GM23338 (cell line): Measurements from ENCODE around the gene FAM83C. TPM values are rescaled to one million over a fixed set of nuclear protein-coding genes. Genes with fewer than 3 reads are reported as not detected.

Source experiments
- ATAC-seq: fragments of 200-7000 bp; cut with Tn5 transposase; 3 replicates; pipeline ENCODE4 v1.9.1; 2020
- DNase-seq: peaks from one replicate; pipeline ENCODE4 v3.0.0-alpha.2; 2015; ENCODE audit warnings: low spot score
- H2AFZ ChIP-seq: fragments of 200-600 bp; sonication (generic); 2 replicates; pipeline ENCODE4 v1.8.0; 2016; ENCODE audit warnings: antibody characterized with exemption, mild to moderate bottlenecking, moderate library complexity
- H3F3A ChIP-seq: fragments of 200-600 bp; sonication (generic); replicated peaks from 2 replicates; pipeline ENCODE4 v1.8.0; 2017; ENCODE audit warnings: antibody characterized with exemption, mixed run types, low read depth
- H3K27ac ChIP-seq: fragments of 200-600 bp; sonication (generic); 2 replicates; pipeline ENCODE4 v1.6.1; 2016; ENCODE audit warnings: low read depth
- H3K27me3 ChIP-seq: fragments of 200-600 bp; sonication (generic); 2 replicates; pipeline ENCODE4 v1.8.0; 2016; ENCODE audit warnings: mild to moderate bottlenecking, mixed run types, moderate library complexity; ENCODE audit not compliant: insufficient read depth
- H3K36me3 ChIP-seq: fragments of 200-600 bp; sonication (generic); 2 replicates; pipeline ENCODE4 v1.8.0; 2016; ENCODE audit warnings: mild to moderate bottlenecking; ENCODE audit not compliant: insufficient read depth
- H3K4me1 ChIP-seq: fragments of 200-600 bp; sonication (generic); 2 replicates; pipeline ENCODE4 v1.8.0; 2016; ENCODE audit warnings: mild to moderate bottlenecking, moderate library complexity; ENCODE audit not compliant: insufficient read depth
- H3K4me2 ChIP-seq: fragments of 200-600 bp; sonication (generic); 2 replicates; pipeline ENCODE4 v1.7.1; 2017; ENCODE audit warnings: mixed run types
- H3K4me3 ChIP-seq: fragments of 200-600 bp; sonication (generic); 2 replicates; pipeline ENCODE4 v1.6.1; 2016; ENCODE audit warnings: mixed run types
- H3K79me2 ChIP-seq: fragments of 200-600 bp; sonication (generic); replicated peaks from 2 replicates; pipeline ENCODE4 v1.8.0; 2017; ENCODE audit warnings: mild to moderate bottlenecking; ENCODE audit not compliant: insufficient read depth
- H3K9me2 ChIP-seq: fragments of 200-600 bp; sonication (generic); 2 replicates; pipeline ENCODE4 v1.8.0; 2017; ENCODE audit not compliant: insufficient read depth
- H4K20me1 ChIP-seq: fragments of 200-600 bp; sonication (generic); replicated peaks from 2 replicates; pipeline ENCODE4 v1.8.0; 2017; ENCODE audit warnings: mild to moderate bottlenecking; ENCODE audit not compliant: insufficient read depth
- H3K27ac Mint-ChIP-seq: 2 replicates; pipeline ENCODE4 v1.8.0; 2020; ENCODE audit warnings: inconsistent platforms, mild to moderate bottlenecking, moderate library complexity, mixed read lengths
- H3K27me3 Mint-ChIP-seq: 3 replicates; pipeline ENCODE4 v1.8.0; 2022; ENCODE audit warnings: low read depth, mild to moderate bottlenecking, moderate library complexity, mixed read lengths, inconsistent platforms; ENCODE audit not compliant: insufficient read depth, poor library complexity
- H3K36me3 Mint-ChIP-seq: 3 replicates; pipeline ENCODE4 v1.8.0; 2021; ENCODE audit warnings: low read depth, mild to moderate bottlenecking, inconsistent platforms, moderate library complexity, mixed read lengths
- H3K4me1 Mint-ChIP-seq: 3 replicates; pipeline ENCODE4 v1.8.0; 2020; ENCODE audit warnings: mild to moderate bottlenecking, inconsistent platforms, mixed read lengths
- H3K4me3 Mint-ChIP-seq: 3 replicates; pipeline ENCODE4 v1.8.0; 2021; ENCODE audit warnings: moderate library complexity, mild to moderate bottlenecking, inconsistent platforms, mixed read lengths
- H3K9me3 Mint-ChIP-seq: 3 replicates; pipeline ENCODE4 v1.8.0; 2020; ENCODE audit warnings: moderate library complexity, mild to moderate bottlenecking, inconsistent platforms, mixed read lengths
- CREB1 ChIP-seq: fragments of 250-450 bp; sonication (Bioruptor Pico); IDR thresholded peaks from 2 replicates; pipeline ENCODE4 v1.5.0; 2020; ENCODE audit warnings: low read depth, mild to moderate bottlenecking, moderate library complexity
- ETS1 ChIP-seq: IDR thresholded peaks from 2 replicates; pipeline ENCODE4 v1.6.1; 2016; ENCODE audit warnings: antibody characterized with exemption
- EZH2 ChIP-seq: fragments of 200-600 bp; sonication (generic); IDR thresholded peaks from one replicate; pipeline ENCODE4 v1.8.0; 2017; ENCODE audit warnings: antibody characterized with exemption, mild to moderate bottlenecking, low read depth; ENCODE audit not compliant: unreplicated experiment
- EZH2phosphoT487 ChIP-seq: fragments of 200-600 bp; sonication (generic); IDR thresholded peaks from one replicate; pipeline ENCODE4 v1.8.1; 2018; ENCODE audit warnings: antibody characterized with exemption; ENCODE audit not compliant: unreplicated experiment
- JUNB ChIP-seq: IDR thresholded peaks from one replicate; pipeline ENCODE4 v1.6.1; 2016; ENCODE audit warnings: antibody characterized with exemption; ENCODE audit not compliant: unreplicated experiment
- NANOG ChIP-seq: IDR thresholded peaks from 2 replicates; pipeline ENCODE4 v1.6.1; 2016; ENCODE audit warnings: antibody characterized with exemption, borderline replicate concordance
- POLR2AphosphoS5 ChIP-seq: IDR thresholded peaks from 2 replicates; pipeline ENCODE4 v1.6.1; 2016; ENCODE audit warnings: antibody characterized with exemption, low read depth
- REST ChIP-seq: IDR thresholded peaks from one replicate; pipeline ENCODE4 v1.6.1; 2018; ENCODE audit warnings: antibody characterized with exemption; ENCODE audit not compliant: unreplicated experiment
- STAT1 ChIP-seq: IDR thresholded peaks from one replicate; pipeline ENCODE4 v1.6.1; 2016; ENCODE audit warnings: antibody characterized with exemption; ENCODE audit not compliant: unreplicated experiment
- ZNF114 ChIP-seq: fragments of 250-450 bp; sonication (Bioruptor Pico); IDR thresholded peaks from 2 replicates; pipeline ENCODE4 v1.5.0; 2020; ENCODE audit warnings: mild to moderate bottlenecking, moderate library complexity
- ZNF331 ChIP-seq: fragments of 250-450 bp; sonication (Bioruptor Pico); IDR thresholded peaks from 2 replicates; pipeline ENCODE4 v1.5.0; 2020; ENCODE audit warnings: low read depth, mild to moderate bottlenecking, moderate library complexity
- ZNF462 ChIP-seq: fragments of 250-450 bp; sonication (Bioruptor Pico); IDR thresholded peaks from 2 replicates; pipeline ENCODE4 v1.5.0; 2020; ENCODE audit warnings: mild to moderate bottlenecking, moderate library complexity
- polyA plus RNA-seq: library from polyadenylated mRNA; unstranded; fragments of >200 nt; fragmentation: Nextera tagmentation; extraction: Ambion mirVana; gene quantifications from 2 replicates; pipeline ENCODE4 v1.2.1, GENCODE V29; 2016
- total RNA-seq: library from RNA; depleted of rRNA; stranded (reverse); fragments of >200 nt; shearing (Covaris generic); gene quantifications from 2 replicates; pipeline ENCODE4 v1.2.3, GENCODE V29; 2014
- TF ChIP-seq, protein P1 (sequence below), 2 experiments: fragments of 200-600 bp in 1 of 2; sonication (generic) in 1 of 2; conservative IDR thresholded peaks; 2 replicates each; pipeline versions ENCODE4 v1.5.1 to v1.6.1; 2016 to 2017; ENCODE audit warnings: antibody characterized with exemption in 2 of 2, low read depth in 2 of 2, mild to moderate bottlenecking in 2 of 2, moderate library complexity in 1 of 2

The FAM83C gene
- total and polyA plus RNA-seq, 2 experiments from 2014 or later, result 0.10 TPM; not detected in 1

- H3K27ac Mint-ChIP-seq, result no peak overlapping the region
- Histone ChIP-seq H3K4me1 (no peaks in the 10 kb centered on the region), H3K36me3 (no peaks in the 10 kb centered on the region), H3K9me2 (no peaks in the 10 kb centered on the region), H3K4me2 (no peak overlapping the region), H3K27me3 (no peaks in the 10 kb centered on the region), H4K20me1 (no peaks in the 10 kb centered on the region), H3K27ac (no peak overlapping the region), H3K79me2 (no peaks in the 10 kb centered on the region), H3K4me3 (no peak overlapping the region), H2AFZ (no peak overlapping the region; the same call in 1 of the 2 replicates), H3F3A (no peaks in the 10 kb centered on the region)
- H3K27me3 Mint-ChIP-seq, result peaks cover 19% of the 10 kb centered on the region
- H3K36me3 Mint-ChIP-seq, result no peaks in the 10 kb centered on the region
- no peak for TF ChIP-seq STAT1
- TF ChIP-seq POLR2AphosphoS5, result no peak
- TF ChIP-seq EZH2, result no peak
- TF ChIP-seq ZNF462 (CRISPR knock-in tag), result no peak
- TF ChIP-seq CREB1 (CRISPR knock-in tag), result no peak
- TF ChIP-seq EZH2phosphoT487, result no peak
- TF ChIP-seq ZNF114 (CRISPR knock-in tag), result no peak
- no peak for TF ChIP-seq REST
- TF ChIP-seq, protein P1, sequence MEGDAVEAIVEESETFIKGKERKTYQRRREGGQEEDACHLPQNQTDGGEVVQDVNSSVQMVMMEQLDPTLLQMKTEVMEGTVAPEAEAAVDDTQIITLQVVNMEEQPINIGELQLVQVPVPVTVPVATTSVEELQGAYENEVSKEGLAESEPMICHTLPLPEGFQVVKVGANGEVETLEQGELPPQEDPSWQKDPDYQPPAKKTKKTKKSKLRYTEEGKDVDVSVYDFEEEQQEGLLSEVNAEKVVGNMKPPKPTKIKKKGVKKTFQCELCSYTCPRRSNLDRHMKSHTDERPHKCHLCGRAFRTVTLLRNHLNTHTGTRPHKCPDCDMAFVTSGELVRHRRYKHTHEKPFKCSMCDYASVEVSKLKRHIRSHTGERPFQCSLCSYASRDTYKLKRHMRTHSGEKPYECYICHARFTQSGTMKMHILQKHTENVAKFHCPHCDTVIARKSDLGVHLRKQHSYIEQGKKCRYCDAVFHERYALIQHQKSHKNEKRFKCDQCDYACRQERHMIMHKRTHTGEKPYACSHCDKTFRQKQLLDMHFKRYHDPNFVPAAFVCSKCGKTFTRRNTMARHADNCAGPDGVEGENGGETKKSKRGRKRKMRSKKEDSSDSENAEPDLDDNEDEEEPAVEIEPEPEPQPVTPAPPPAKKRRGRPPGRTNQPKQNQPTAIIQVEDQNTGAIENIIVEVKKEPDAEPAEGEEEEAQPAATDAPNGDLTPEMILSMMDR (conservative IDR thresholded peaks at IDR 0.05; ENCODE audit: low read depth in 2 of 2), result no peak
- no peak for TF ChIP-seq NANOG
- TF ChIP-seq ETS1, result no peak
- TF ChIP-seq JUNB, result no peak
- TF ChIP-seq ZNF331 (CRISPR knock-in tag), result no peak
- H3K9me3 Mint-ChIP-seq, result no peaks in the 10 kb centered on the region
- H3K4me1 Mint-ChIP-seq, result peaks cover 7% of the 10 kb centered on the region
- DNase-seq, result no peak
- H3K4me3 Mint-ChIP-seq, result no peak overlapping the region
- no peak for ATAC-seq
These were observed 1.9 kb downstream of the FAM83C start for GRCh38 chr20:35290186-35290886.
